NT2/D1 (cell line): ENCODE results near the gene ELMO1.

Source experiments
- SUZ12 ChIP-seq: IDR thresholded peaks from 2 replicates; pipeline ENCODE4 v1.6.1; 2011; ENCODE audit not compliant: insufficient read length, insufficient read depth; ENCODE audit errors: extremely low read depth
- YY1 ChIP-seq: IDR thresholded peaks from 2 replicates; pipeline ENCODE4 v1.6.1; 2011; ENCODE audit not compliant: insufficient read length, insufficient read depth
- ZNF274 ChIP-seq: IDR thresholded peaks from 2 replicates; pipeline ENCODE4 v1.6.1; 2011; ENCODE audit warnings: mild to moderate bottlenecking, low read depth, low read length

GRCh38 chr7:37309493-37309892 lies 139.2 kb downstream of the ELMO1 start:
- TF ChIP-seq SUZ12 = no peak
- no peak for TF ChIP-seq YY1
- TF ChIP-seq ZNF274 = no peak
